CD1c-positive myeloid dendritic cell (primary cell): ENCODE measurements around the gene TAL1.
A peak's percentile ranks its signal among the peaks of the same experiment; 100 is the strongest.

ENCODE experiments used
- DNase-seq: peaks from one replicate; pipeline ENCODE4 v3.0.0-alpha.2; 2016; ENCODE audit errors: extremely low spot score

The TAL1 gene

DNA sequence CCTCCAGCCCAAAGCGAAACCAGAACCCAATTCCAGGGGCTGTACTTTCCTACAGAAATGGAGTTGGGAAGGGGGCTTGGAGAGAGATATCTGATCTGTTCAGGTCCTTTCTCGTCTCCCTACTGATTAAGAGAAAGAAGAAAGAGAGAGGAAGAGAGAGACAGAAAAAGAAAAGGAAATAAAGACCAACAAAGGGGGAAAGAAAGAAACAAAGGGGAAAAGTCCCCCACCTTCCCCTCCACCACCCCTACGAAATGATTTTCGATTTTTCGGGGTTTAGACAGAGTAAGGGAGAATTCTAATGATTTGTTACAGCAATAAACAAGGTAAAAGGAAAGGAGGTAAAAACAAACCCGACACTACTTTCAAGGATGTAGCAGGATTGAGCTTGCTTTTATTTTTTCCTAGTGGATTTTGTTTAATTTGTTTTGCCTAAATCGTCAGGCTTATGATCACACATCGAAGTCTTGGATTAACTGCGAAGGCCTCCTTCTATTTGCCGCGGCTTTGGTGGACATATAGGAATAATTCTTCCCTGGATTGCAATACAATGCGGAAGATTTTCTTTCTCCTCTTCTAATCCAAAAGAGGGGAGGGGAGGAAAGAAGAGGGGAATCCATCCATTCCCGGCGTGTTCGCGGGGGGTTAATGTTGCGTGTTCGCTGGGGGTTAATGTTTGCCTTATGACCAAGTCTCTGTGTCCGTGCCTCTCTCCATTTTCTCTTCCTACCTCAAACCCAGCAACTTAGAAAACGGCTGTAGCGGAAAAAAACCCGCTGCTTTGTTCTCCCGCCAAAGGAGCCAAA is 1.9 kb downstream of the TAL1 start:
- no peak for DNase-seq

- DNase-seq = no peak
Measured at GRCh38 chr1:47229031-47229885, 2.8 kb downstream of the TAL1 start.

DNA sequence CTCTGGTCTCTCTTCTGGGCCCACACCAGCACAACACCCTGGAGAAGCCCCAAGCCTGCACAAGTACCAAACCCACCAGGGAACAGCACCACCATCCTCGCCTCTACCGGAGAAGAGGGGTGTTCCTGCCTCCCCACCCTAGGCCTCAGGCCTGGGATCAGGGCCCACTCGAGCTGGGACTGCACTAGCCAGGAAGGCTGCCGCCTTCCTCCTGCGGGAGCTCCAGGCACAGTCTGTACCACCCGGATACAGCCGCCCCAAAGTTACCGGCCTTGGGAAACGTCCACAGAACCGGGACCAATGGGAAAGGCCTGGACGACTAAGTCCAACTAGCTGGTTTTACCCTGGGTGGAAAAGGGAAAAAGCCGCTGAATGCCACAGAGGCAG is 3.4 kb downstream of the TAL1 start:
- no peak for DNase-seq

GRCh38 chr1:47227341-47228232 is 4.4 kb downstream of the TAL1 start:
- no peak for DNase-seq

DNA sequence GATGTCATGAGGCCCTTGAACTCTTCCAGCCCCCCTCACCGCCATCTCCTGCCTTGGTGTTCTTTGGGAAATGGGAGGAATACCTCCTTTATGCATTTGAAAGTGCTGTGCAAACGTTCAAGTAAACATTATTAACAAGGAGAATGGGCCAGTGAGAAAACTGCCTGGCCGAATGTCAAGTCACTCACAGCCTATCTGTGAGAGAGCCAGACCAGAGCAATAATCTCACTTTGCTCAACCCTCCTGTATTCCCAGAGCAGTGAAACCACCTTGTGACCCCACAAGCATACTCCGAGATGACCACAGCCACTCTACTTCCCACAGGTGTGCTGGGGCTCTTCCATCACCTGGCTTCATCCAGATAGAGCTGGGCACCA is 5.2 kb downstream of the TAL1 start:
- DNase-seq = no peak

GRCh38 chr1:47226121-47226838 is 5.7 kb downstream of the TAL1 start:
- DNase-seq = peak; percentile 32

GRCh38 chr1:47225430-47226100 is 6.5 kb downstream of the TAL1 start:
- peak; percentile 17 for DNase-seq

DNA sequence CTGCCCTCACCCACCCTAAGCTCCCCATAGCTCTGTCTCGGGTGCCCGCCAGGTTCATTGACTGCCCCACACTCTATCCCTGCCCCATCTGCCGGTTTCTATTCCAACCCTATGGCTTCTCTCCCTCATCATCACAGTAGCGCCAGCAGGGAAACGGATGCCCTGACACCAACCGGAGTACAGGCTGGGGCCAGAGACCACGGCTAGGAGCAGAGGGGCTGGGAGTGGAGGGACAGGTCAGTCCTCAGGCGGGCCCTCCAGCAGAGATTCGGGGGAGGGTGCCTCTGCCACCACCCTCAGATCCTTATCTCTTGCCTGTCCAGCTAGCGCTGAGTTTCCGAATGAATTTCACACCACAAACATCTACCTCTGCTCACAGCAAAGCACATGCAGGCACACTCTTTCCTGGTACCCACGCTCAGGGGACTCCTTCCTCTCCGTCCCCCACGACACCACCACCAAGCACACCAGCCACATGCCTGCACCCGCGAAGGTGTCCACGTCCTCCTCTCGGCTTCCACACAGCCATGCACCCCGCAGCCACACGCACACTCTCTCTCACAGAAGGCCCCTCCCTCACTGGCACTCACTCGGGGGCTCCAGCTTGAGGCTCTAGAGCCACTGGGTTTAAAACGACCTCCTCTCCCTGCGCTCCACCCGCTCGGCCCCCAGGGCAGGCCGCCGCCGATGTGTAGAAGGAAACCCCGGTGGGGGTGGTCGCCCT is 7.2 kb downstream of the TAL1 start:
- DNase-seq = no peak

DNA sequence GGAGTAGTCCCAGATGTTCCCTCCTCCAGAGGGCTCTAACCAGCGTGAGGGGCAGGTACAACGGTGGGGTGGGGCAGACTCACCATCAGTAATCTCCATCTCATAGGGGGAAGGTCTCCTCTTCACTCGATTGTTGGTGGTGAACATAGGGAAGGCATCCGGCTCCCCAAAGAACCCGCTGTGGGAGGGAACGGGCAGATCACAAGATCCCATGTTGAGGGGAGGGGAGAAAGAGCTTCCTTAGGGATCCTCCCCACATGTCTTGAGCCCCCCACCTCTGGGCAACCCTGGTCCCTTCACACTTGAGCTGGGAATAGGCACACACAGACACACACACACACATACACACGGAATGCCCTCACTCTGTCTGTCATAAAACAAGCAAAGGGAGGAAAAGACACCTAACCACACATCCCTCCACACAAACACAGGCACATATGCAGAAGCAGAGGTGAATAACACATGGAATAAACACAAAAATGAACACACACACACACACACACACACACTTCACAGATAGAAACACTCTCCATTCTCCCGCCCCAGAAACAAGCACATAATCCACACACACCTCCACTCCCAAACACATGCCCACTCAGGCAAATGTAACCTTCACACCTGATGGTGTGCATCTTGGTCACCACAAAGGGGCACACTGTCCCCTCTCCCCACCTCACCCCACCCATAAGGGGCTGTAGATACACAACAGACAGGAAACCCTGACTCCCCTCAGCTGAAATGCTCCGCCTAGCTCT is 7.9 kb downstream of the TAL1 start:
- DNase-seq = no peak

DNA sequence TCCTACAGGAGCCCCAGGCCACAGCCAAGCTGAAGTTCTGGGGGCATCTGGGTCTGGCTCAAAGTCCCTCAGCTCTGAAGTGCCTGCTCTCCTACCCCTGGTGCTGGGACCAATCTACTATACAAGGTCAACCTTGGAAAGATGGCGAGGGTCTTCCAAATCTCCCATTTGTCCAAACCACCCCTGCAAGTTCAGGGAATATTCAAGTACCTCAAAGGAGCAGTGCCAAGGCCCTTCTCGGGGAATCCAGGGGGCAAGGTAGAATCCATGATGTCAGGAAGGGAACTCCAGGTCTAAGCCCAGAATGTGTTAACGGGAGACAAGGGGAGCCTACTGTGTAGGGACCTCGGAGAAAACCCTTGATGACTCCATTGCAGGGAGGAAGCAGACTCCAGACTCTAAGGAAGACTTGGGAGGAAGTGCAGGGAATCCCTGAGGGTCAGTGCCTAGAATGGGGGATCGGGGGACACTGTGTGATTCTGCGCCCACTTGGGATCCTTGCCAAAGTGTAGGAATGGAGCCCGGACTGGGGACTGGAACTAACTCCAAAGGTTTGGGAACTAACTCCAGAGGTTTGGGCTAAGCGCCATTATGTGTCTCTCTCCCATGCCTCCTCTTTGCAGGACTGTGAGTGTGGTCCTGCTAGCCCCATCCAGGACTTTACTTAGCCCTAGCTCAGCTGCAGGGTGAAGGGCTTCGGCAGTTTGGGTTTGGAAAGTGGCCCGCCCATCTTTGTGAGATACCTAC is 8.7 kb downstream of the TAL1 start:
- DNase-seq = no peak

DNA sequence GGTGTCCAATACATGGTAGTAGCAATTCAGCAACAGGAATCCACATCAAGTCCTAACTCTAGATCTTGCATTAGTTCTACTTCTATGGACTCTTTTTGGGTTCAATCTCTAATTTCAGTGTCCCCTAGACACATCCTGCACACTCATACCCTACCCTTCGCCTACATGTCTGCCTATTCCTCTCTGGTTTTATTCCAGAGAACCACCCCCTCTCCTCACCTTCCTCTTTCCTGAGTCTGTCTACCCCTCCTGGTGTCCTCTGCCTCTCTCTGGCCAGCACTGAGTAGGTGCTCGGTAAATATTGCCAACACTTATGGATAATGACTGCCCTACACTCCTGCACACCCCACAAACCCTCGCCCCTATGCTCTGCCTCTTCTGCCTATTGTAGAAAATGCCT is 9.5 kb downstream of the TAL1 start:
- DNase-seq = peak; percentile 59

DNA sequence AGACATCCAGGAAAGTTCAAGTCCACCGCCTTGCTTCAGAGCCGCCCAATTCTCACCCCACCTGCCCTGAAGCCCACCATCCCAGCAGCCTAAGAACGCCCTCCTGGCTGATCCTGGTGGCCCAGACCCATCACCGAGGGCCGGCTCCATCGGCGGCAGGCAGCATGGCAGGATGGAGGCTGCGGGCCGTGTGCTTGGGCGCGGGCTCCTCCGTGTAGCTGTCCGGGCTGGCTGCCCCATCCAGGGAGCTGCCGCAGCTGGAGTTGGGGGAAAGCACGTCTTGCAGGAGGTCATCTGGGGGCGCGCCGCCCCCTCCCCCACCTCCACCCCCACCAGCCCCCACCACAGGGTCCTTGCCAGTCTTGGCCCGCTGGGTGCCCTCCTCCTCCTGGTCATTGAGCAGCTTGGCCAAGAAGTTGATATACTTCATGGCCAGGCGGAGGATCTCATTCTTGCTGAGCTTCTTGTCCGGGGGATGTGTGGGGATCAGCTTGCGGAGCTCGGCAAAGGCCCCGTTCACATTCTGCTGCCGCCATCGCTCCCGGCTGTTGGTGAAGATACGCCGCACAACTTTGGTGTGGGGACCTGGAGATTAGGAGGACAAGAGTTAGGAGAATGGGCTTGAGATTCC is 12.3 kb downstream of the TAL1 start:
- DNase-seq = no peak

DNA sequence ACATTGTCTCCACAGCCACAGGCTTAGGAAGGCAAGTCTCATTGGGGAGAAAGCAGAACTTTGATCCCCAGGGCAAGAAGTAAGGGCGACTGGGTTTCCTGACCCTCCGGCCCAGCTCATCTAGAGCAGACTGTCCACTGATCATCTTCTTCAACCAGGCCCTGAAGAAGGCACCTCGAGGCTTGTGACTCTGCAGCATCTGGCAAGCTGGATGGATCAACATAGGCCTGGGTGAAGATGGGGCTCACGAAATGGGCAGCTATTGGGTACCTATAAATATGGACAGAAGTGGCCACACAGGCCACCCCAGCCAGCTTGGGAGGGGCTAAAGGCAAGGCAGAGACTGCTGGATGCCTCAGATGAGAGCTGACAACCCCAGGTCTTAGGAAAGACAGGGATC is 13.0 kb downstream of the TAL1 start:
- no peak for DNase-seq

GRCh38 chr1:47216278-47217059 is 15.6 kb downstream of the TAL1 start:
- DNase-seq = no peak

- DNase-seq = no peak
Measured at GRCh38 chr1:47215713-47216112, 16.3 kb downstream of the TAL1 start.

DNA sequence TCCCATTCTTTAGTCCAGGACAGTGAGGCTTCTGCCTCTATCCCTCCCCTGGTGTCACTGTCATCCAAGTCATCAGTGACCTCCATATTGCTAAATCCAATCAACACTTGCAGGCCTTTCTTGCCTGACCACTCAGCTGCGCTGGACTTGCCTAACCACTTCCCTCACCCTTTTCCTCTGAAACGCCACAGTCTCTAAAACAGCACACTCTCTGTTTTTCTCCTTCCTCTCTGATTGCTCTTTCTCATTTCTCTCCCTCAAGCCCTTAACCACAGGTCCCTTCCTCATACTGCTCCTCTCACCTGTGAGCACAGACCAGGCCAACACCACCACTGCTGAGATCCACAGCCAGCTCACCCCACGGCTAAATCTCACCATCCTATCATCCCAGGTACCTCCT is 17.5 kb downstream of the TAL1 start:
- peak; percentile 26 for DNase-seq

GRCh38 chr1:47213230-47213963 is 18.6 kb downstream of the TAL1 start:
- DNase-seq = no peak
